GM21390 (cell line): ENCODE results near the gene CHD9.
A peak's percentile ranks its signal among the peaks of the same experiment; 100 is the strongest.

Source experiments
- ATAC-seq: cut with Tn5 transposase; IDR thresholded peaks from one replicate; pipeline ENCODE4 v1.9.1; 2021; ENCODE audit not compliant: unreplicated experiment

The CHD9 gene

GRCh38 chr16:53093162-53093744, 38.5 kb downstream of the CHD9 start:
- ATAC-seq = no peak

GRCh38 chr16:53094013-53094630, 39.3 kb downstream of the CHD9 start:
- ATAC-seq = peak; percentile 49

- ATAC-seq = no peak
These were observed 42.4 kb downstream of the CHD9 start for GRCh38 chr16:53097190-53097589.

- ATAC-seq = peak; percentile 53
These were observed 43.9 kb downstream of the CHD9 start for GRCh38 chr16:53098526-53099317.

GRCh38 chr16:53099318-53100130, 44.7 kb downstream of the CHD9 start:
- peak; percentile 56 for ATAC-seq

- ATAC-seq = no peak
These were observed 45.4 kb downstream of the CHD9 start for GRCh38 chr16:53100131-53100748.

- no peak for ATAC-seq
These were observed 46.1 kb downstream of the CHD9 start for GRCh38 chr16:53100889-53101288.

GRCh38 chr16:53103811-53104210, 49.0 kb downstream of the CHD9 start:
- no peak for ATAC-seq

- no peak for ATAC-seq
These were observed 50.8 kb downstream of the CHD9 start for GRCh38 chr16:53105565-53105964.

- ATAC-seq = peak; percentile 65
These were observed 56.4 kb downstream of the CHD9 start for GRCh38 chr16:53111078-53111791.

GRCh38 chr16:53112015-53112414, 57.2 kb downstream of the CHD9 start:
- no peak for ATAC-seq

- ATAC-seq = no peak
These were observed 60.3 kb downstream of the CHD9 start for GRCh38 chr16:53115047-53115446.

- ATAC-seq = no peak
These were observed 61.0 kb downstream of the CHD9 start for GRCh38 chr16:53115773-53116172.

GRCh38 chr16:53121043-53121620, 66.3 kb downstream of the CHD9 start:
- no peak for ATAC-seq

GRCh38 chr16:53121661-53122060, 66.9 kb downstream of the CHD9 start:
- no peak for ATAC-seq

- no peak for ATAC-seq
These were observed 69.0 kb downstream of the CHD9 start for GRCh38 chr16:53123747-53124146.

GRCh38 chr16:53126390-53126789, 71.6 kb downstream of the CHD9 start:
- no peak for ATAC-seq

- ATAC-seq = no peak
These were observed 74.7 kb downstream of the CHD9 start for GRCh38 chr16:53129281-53130158.
